OCI-LY3 (cell line): ENCODE data around the gene MIS18A.
"Not testable (repeated sequence)": the region's sequence is repeated elsewhere in the genome, so short reads cannot be mapped to it uniquely, and the experiment has no call there.

ENCODE experiments used
- H2AFZ ChIP-seq: fragments of 200-600, 300-600 bp; shearing (Covaris generic); 2 replicates; pipeline ENCODE4 v1.6.0; 2014; ENCODE audit warnings: antibody characterized with exemption, low read depth, low read length
- H3K27ac ChIP-seq: fragments of 200-600, 300-600 bp; sonication (generic); 2 replicates; pipeline ENCODE4 v1.5.1; 2014; ENCODE audit warnings: mild to moderate bottlenecking, low read length, moderate library complexity, mixed read lengths
- H3K27me3 ChIP-seq: fragments of 200-600, 300-600 bp; sonication (generic); 2 replicates; pipeline ENCODE4 v1.6.1; 2014; ENCODE audit warnings: low read depth, low read length, mixed read lengths
- H3K36me3 ChIP-seq: fragments of 200-600, 300-600 bp; sonication (generic); replicated peaks from 2 replicates; pipeline ENCODE3; 2014; ENCODE audit warnings: low read depth, low read length, mixed read lengths
- H3K4me1 ChIP-seq: fragments of 300-600, 200-600 bp; sonication (generic); 2 replicates; pipeline ENCODE4 v1.6.1; 2014; ENCODE audit warnings: low read length, mixed read lengths
- H3K4me2 ChIP-seq: fragments of 200-600, 300-600 bp; sonication (generic); 2 replicates; pipeline ENCODE4 v1.6.1; 2014; ENCODE audit warnings: low read length, mixed read lengths
- H3K4me3 ChIP-seq: fragments of 300-600, 200-600 bp; sonication (generic); 2 replicates; pipeline ENCODE4 v1.5.1; 2014; ENCODE audit warnings: antibody characterized with exemption, mild to moderate bottlenecking, low read length, moderate library complexity
- H3K79me2 ChIP-seq: fragments of 300-600, 200-600 bp; shearing (Covaris generic); 2 replicates; pipeline ENCODE4 v1.6.1; 2014; ENCODE audit warnings: mild to moderate bottlenecking, low read length, mixed read lengths
- H3K9ac ChIP-seq: fragments of 300-600, 200-600 bp; shearing (Covaris generic); 2 replicates; pipeline ENCODE4 v1.6.0; 2014; ENCODE audit warnings: mild to moderate bottlenecking, low read length, moderate library complexity
- H3K9me3 ChIP-seq: fragments of 200-600, 300-600 bp; shearing (Covaris generic); 2 replicates; pipeline ENCODE4 v1.6.1; 2014; ENCODE audit warnings: low read length, mixed read lengths; ENCODE audit not compliant: insufficient read depth
- H4K20me1 ChIP-seq: fragments of 200-600, 300-600 bp; sonication (generic); 2 replicates; pipeline ENCODE4 v1.6.1; 2016; ENCODE audit warnings: low read length, mixed read lengths; ENCODE audit not compliant: insufficient read depth
- EZH2phosphoT487 ChIP-seq: fragments of 200-600 bp; shearing (Covaris generic); IDR thresholded peaks from 2 replicates; pipeline ENCODE4 v1.6.1; 2018; ENCODE audit warnings: antibody characterized with exemption, mixed run types, low read depth
- TF ChIP-seq, protein P1 (sequence below): fragments of 200-600, 300-600 bp; sonication (generic); IDR thresholded peaks from 2 replicates; pipeline ENCODE4 v1.5.1; 2014; ENCODE audit warnings: antibody characterized with exemption, low read length, low read depth

MIS18A gene

DNA sequence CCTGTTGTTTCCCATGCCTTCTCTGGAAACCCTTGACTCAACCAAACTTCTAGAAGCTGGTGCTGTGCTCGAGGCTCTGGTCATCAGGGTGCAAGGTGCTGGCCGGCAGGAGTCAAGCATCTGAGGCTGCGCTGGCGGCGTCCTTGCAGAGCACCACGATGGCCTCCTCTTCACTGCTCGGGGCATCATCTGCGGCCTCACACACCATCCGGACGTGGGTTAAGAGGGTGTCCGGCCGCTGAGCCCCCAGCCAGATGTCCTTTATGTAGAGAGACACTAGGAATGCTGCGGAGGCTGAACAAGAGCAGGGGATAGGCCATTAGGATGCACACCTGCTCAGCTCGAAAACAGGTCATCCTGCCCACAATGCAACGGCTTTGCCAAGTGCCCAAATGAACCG is 36.0 kb upstream of the MIS18A start:
- H2AFZ ChIP-seq: no peak overlapping the region
- H3K36me3 ChIP-seq: peaks cover 13% of the 10 kb centered on the region
- no peaks in the 10 kb centered on the region for H4K20me1 ChIP-seq
- no peak for TF ChIP-seq EZH2phosphoT487
- TF ChIP-seq, protein P1, sequence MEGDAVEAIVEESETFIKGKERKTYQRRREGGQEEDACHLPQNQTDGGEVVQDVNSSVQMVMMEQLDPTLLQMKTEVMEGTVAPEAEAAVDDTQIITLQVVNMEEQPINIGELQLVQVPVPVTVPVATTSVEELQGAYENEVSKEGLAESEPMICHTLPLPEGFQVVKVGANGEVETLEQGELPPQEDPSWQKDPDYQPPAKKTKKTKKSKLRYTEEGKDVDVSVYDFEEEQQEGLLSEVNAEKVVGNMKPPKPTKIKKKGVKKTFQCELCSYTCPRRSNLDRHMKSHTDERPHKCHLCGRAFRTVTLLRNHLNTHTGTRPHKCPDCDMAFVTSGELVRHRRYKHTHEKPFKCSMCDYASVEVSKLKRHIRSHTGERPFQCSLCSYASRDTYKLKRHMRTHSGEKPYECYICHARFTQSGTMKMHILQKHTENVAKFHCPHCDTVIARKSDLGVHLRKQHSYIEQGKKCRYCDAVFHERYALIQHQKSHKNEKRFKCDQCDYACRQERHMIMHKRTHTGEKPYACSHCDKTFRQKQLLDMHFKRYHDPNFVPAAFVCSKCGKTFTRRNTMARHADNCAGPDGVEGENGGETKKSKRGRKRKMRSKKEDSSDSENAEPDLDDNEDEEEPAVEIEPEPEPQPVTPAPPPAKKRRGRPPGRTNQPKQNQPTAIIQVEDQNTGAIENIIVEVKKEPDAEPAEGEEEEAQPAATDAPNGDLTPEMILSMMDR: no peak
- H3K79me2 ChIP-seq: no peaks in the 10 kb centered on the region
- H3K27ac ChIP-seq: no peak overlapping the region
- H3K27me3 ChIP-seq: no peaks in the 10 kb centered on the region
- no peaks in the 10 kb centered on the region for H3K9me3 ChIP-seq
- H3K4me3 ChIP-seq: no peak overlapping the region
- H3K4me1 ChIP-seq: no peaks in the 10 kb centered on the region
- no peak overlapping the region for H3K4me2 ChIP-seq
- H3K9ac ChIP-seq: no peak overlapping the region

DNA sequence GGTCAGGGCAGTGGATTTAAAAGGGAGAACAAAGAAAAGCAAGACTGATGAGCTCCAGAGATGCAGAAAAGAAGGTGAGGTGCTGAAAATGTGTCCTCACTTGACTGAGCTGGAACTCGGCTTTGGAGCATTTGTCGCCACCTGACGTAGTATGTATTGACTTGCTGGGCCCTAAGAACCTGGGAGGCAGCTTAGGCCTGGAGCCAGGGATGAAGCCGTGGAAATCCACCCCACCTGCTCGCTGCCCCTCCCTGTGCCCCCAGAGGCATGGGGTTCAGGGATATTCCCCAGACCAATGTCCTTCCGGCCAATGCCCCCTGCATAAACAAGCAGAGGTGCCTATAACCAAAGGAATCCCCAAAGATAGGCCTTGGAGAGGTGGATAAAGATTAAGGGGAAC is 34.1 kb upstream of the MIS18A start:
- Histone ChIP-seq H4K20me1 (no peaks in the 10 kb centered on the region), H3K9me3 (no peaks in the 10 kb centered on the region), H3K36me3 (peaks cover 11% of the 10 kb centered on the region), H3K27me3 (no peaks in the 10 kb centered on the region), H3K4me3 (no peak overlapping the region), H3K9ac (no peak overlapping the region), H3K4me1 (no peaks in the 10 kb centered on the region), H2AFZ (no peak overlapping the region), H3K4me2 (no peak overlapping the region), H3K27ac (no peak overlapping the region), H3K79me2 (no peaks in the 10 kb centered on the region)
- TF ChIP-seq EZH2phosphoT487: no peak
- TF ChIP-seq, protein P1: no peak

DNA sequence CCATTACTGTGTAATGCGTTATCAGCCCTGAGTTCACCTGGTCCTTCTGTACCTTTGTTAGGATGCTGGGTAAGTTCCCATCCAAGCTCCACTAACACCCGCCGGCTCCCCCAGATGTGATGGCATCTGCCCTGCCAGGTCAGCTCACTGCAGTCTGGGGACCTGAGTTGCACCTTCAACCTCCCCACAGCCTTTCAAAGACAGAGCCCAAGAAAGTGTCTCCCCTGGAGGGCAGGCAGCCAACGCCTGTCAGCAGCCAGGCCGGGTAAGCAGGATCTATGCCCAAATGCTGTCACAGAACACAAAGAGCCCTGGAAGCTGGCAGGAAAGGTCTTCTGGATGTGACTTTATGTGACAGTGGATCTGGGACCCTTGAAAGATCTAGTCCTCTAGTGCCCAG is 33.5 kb upstream of the MIS18A start:
- H3K9me3 ChIP-seq: no peaks in the 10 kb centered on the region
- no peaks in the 10 kb centered on the region for H3K27me3 ChIP-seq
- H3K4me1 ChIP-seq: no peaks in the 10 kb centered on the region
- no peak overlapping the region for H3K27ac ChIP-seq
- H2AFZ ChIP-seq: no peak overlapping the region
- peaks cover 10% of the 10 kb centered on the region for H3K36me3 ChIP-seq
- H3K9ac ChIP-seq: no peak overlapping the region
- H4K20me1 ChIP-seq: no peaks in the 10 kb centered on the region
- H3K79me2 ChIP-seq: no peaks in the 10 kb centered on the region
- H3K4me2 ChIP-seq: no peak overlapping the region
- H3K4me3 ChIP-seq: no peak overlapping the region
- TF ChIP-seq, protein P1: no peak
- no peak for TF ChIP-seq EZH2phosphoT487

DNA sequence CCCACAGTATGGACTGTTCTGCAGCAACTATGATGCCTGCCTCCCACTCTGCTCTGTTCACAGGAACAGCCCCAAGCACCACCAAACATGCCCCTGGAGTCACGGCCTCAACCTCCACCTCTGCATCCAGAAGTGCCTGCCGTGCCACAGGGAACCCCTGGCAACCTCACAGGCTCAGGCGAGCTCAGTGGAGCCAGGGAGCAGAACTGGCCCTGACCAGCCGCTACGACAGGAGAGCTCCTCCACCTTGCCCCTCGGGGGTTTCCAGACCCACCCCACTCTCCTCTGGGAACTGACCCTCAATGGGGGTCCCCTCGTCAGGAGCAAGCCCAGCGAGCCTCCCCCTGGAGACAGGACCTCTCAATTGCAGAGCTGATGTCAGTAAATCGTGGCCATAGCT is 32.8 kb upstream of the MIS18A start:
- H3K36me3 ChIP-seq: peaks cover 3% of the 10 kb centered on the region
- no peak overlapping the region for H3K4me3 ChIP-seq
- no peaks in the 10 kb centered on the region for H3K4me1 ChIP-seq
- TF ChIP-seq, protein P1: no peak
- TF ChIP-seq EZH2phosphoT487: no peak
- H3K4me2 ChIP-seq: no peak overlapping the region
- no peak overlapping the region for H3K9ac ChIP-seq
- H2AFZ ChIP-seq: no peak overlapping the region
- H3K27me3 ChIP-seq: no peaks in the 10 kb centered on the region
- no peaks in the 10 kb centered on the region for H4K20me1 ChIP-seq
- H3K79me2 ChIP-seq: no peaks in the 10 kb centered on the region
- no peak overlapping the region for H3K27ac ChIP-seq
- H3K9me3 ChIP-seq: no peaks in the 10 kb centered on the region

DNA sequence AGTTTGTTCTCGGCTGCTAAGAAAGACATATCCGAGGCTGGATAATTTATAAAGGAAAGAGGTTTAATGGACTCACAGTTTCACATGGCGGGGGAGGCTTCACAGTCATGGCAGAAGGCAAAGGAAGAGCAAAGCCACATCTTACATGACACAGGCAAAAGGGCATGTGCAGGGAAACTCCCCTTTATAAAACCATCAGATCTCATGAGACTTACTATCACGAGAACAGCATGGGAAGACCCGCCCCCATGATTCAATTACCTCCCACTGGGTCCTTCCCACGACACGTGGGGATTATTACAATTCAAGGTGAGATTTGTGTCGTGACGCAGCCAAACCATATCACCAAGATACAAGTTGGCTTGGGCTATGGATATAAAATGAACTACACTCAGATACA is 32.1 kb upstream of the MIS18A start:
- not testable (repeated sequence) for H2AFZ ChIP-seq, H3K4me2 ChIP-seq, H3K9me3 ChIP-seq, H3K4me3 ChIP-seq, H3K79me2 ChIP-seq, H3K36me3 ChIP-seq, H3K27me3 ChIP-seq, H3K27ac ChIP-seq, H3K9ac ChIP-seq, H4K20me1 ChIP-seq, H3K4me1 ChIP-seq
